NCI-H187 treated with DMSO at 0.1 percent for 48 hours (cell line): ENCODE data around the gene AGO3.
"Not testable (repeated sequence)": the region's sequence is repeated elsewhere in the genome, so short reads cannot be mapped to it uniquely, and the experiment has no call there.

Experiments used
- DNase-seq: peaks from one replicate; lab custom pipeline; 2025; lab: John Stamatoyannopoulos, UW

Gene AGO3

DNA sequence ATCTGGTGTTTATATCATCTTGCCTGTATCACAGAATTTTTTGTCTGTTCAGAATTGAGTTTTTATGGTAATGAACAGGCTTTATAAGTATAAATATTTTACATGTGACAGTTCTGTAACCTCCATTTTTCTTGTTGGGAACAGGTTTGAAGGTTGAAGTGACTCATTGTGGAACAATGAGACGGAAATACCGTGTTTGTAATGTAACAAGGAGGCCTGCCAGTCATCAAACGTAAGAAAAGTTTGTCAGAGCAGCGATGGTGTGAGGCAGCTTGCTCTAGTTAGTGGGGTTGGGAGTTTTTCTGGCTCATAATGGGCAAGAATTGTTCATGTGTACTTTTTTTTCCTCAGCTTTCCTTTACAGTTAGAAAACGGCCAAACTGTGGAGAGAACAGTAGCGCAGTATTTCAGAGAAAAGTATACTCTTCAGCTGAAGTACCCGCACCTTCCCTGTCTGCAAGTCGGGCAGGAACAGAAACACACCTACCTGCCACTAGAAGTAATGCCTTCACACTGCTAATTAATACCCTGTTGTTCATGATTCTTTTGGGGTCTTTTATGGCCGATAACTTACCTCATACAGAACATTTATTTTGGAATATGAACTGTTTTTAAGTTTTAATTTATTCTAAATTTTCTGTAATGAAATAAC, 77.8 kb downstream of the AGO3 start:
- no peak for DNase-seq

- DNase-seq, result no peak
These were observed 83.9 kb downstream of the AGO3 start for GRCh38 chr1:36014722-36015220.

DNA sequence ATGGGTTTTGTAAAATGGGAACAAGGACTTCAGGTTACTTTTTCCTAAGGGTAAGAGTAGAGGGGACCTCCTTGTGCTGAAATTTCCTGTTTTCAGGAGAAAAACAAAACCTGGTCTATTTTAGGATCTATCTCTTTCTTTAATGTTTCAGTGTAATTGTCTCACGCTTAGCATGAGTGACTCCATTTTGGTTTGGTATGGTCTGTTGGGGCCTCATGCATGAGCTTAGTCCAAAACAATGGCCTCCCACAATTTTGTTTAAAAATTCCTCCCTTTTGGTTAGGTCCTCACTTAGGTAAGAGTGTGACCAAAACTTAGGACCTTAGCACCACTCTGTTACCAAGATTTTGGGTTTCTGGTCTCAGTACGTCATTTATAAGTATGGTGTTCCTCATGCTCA, 85.8 kb downstream of the AGO3 start:
- DNase-seq, result no peak

- DNase-seq, result no peak
These were observed 92.3 kb downstream of the AGO3 start for GRCh38 chr1:36023098-36023769.

DNA sequence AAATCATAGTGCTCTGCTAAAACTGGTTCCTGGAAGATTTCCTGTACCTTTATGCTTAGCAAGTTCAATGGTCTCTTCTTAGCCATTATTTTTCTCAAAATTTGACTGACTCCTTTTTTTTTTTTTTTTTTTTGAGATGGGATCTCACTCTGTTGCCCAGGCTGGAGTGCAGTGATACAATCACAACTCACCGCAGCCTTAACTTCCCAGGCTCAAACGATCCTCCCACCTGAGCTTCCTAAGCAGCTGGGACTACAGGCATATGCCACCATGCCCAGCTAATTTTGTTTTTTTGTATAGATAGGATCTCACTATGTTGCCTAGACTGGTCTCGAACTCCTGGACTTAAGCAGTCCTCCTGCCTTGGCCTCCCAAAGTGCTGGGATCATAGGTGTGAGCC, 93.1 kb downstream of the AGO3 start:
- not testable (repeated sequence) for DNase-seq

DNA sequence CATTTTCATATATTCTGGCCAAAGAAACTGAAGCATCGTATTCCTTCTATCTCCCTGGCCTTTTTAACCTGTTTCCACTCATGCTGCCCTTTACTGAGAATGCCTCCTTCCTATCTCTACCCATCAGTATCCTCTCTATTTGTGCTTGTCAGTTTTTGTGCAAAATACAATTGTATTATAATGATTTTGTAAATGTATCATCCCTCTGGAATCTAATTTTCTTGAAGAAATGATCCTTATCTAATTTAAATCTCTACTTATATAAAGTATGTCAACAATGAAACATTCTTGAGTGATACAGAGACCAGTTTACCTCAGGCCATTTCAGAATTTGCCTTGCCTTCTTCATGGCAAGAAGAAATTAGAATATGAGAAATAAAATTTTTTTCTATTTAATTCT, 93.9 kb downstream of the AGO3 start:
- DNase-seq, result no peak

GRCh38 chr1:36027766-36028165, 96.9 kb downstream of the AGO3 start:
- no peak for DNase-seq

DNA sequence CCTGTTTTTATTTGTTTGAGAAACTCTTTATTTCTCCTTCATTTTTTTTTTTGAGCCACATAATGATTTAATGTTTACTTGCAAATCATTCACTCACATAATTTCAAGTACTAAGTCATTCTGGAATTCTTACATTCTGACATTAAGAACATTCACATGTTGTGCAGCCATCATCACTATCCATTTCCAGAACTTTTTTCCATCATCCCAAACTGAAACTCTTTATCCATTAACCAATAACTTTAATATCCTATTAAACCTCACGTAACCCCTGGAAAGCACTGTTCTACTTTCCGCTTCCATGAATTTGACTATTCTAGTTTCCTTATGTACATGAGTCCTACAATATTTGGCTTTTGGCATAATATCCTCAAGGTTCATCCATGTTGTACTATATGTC, 100.5 kb downstream of the AGO3 start:
- DNase-seq, result no peak

- no peak for DNase-seq
These were observed 103.8 kb downstream of the AGO3 start for GRCh38 chr1:36034692-36035091.

GRCh38 chr1:36035154-36035553, 104.2 kb downstream of the AGO3 start:
- DNase-seq, result no peak

DNA sequence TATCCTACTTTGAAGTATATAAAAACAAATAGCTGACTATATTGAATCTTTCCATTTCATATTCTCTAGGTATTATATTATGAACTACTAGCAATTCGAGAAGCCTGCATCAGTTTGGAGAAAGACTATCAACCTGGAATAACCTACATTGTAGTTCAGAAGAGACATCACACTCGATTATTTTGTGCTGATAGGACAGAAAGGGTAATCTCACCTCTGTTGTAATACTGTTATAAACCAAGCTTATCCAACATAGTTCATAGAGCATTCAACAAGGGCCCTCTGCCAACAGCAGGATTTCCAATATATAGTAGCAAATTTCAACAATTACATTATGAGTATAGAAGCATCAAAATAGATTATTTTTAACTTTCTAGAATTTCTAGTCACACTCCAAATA, 109.3 kb downstream of the AGO3 start:
- no peak for DNase-seq

DNA sequence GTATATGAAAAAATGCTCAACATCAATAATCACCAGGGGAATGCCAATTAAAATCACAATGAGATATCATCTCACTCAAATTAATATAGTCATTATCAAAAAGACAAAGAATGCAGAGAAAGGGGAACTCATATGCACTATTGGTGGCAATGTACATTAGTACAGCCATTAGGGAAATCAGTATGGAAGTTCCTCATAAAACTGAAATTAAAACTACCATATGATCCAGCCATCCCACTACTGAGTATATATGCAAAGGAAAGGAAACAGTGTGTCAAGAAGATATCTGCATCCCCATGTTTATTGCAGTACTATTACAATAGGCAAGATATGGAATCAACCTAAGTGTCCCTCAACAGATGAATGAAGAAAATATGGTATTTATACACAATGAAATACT, 120.9 kb downstream of the AGO3 start:
- no peak for DNase-seq

GRCh38 chr1:36053978-36054377, 123.1 kb downstream of the AGO3 start:
- DNase-seq, result no peak

DNA sequence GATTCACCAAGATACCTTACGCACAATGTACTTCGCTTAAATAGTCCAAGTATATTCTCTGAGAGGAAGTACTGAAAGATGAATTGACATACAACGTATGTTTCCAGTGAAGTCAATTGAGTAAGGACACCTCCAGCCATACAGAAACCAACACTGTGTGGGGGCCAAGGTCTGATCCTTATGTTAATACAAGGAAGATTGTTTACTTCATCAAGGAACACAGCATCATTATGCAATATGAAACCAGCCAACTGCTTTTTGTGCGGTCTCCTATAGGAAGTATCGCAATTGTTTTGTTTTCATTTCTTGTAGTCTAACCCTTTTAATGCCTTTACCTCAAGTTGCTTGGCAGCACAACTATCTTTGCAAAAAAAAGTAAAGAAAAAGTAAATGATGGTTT, 124.8 kb downstream of the AGO3 start:
- no peak for DNase-seq

- DNase-seq, result no peak
These were observed 131.4 kb downstream of the AGO3 start for GRCh38 chr1:36062315-36062714.

DNA sequence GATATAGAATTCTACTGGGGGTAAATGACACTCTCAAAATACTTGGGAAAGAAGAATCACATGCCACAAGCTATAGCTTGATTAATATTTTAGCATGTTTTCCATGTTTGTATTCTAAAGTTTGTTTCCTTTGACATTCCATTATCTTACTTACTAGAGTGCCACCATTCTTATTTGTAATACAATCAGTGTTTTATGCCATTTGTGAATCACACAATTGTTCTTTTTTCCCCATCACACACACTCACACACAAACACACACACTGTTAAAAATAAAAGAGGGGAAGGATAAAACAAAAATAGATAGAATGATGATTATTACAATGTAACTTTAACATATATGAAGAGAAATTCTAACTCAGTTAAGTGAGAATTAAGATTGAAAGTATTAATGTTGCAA, 137.0 kb downstream of the AGO3 start:
- DNase-seq, result no peak

DNA sequence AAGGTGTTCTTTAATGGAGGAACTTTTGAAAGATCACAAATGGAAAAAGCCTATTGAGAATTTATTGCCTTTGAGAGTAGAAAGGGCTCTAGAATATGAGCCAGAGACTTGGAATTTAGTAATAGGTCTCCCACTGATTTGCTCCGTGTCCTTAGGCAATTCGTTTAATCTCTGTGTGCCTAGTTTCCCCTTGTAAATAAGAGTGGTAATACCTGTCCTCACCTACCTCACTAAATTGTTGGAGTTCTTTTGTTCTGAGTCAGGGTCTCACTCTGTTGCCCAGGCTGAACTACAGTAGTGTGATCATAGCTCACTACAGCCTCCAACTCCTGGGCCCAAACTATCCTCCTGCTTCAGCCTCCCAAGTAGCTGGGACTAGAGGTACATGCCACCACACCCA, 138.0 kb downstream of the AGO3 start:
- no peak for DNase-seq

DNA sequence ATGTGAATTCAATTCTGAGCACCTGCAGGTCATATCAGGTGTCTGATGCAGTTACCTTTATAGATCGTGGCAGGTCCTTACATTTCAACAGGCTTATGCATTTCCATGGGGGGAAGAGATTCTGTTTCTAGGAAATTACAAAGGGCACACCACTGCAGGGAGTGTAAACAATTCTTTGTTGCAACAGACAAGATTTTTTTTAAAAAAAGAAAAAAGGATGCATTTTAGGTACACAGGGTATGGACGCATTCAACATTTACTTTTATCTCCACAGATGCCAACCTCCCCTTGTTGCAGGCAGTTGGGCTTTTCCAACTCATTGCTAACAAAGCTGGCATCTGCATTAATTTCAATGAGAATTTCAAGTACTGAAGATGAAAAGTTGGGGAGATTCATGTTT, 139.4 kb downstream of the AGO3 start:
- DNase-seq, result peak; percentile 58

DNA sequence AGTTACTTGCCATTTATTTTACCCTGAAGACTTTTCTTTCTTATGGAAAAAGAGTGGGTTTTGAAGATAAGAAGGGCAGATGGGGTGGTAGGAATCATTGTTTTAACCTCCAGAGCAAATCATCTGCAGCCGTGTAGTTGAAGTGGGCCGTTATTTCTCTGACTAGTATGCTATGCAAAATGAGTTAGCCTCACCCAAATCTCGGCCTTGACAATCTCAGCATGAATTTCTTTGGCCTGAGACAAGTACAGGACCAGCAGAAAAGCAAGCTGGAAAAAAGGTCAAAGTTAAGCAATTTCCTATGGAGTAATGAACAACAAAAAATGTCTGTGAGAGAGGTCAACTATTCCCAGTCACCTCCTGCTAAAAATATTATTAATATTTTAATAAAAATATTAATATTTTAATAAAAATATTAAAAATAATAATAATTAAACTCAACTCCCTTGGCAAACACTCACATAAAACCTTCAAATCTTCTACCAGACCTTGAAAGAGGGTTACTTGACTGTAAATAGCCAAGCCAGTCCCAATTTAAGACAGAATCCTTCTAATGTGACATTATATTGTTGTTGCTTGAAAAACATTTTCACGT, 146.2 kb downstream of the AGO3 start:
- no peak for DNase-seq

DNA sequence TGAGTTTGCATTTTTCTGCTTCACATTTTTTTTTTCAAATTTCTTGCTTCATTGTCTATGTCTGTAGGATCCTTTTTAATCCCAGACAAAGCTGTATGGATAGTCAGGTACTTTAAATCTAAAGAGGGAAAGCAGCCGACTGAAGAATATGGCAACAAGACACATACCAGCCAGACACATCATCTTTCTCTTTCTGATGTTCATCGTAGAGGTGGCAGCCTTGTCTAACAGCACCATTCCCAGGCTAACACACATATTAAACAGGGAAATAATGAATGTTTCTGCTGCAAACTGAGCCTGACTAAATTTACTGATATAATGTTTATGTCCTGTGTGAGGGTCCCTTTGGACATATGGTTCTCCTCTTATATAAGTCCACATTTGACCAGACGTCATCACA, 149.3 kb downstream of the AGO3 start:
- no peak for DNase-seq

DNA sequence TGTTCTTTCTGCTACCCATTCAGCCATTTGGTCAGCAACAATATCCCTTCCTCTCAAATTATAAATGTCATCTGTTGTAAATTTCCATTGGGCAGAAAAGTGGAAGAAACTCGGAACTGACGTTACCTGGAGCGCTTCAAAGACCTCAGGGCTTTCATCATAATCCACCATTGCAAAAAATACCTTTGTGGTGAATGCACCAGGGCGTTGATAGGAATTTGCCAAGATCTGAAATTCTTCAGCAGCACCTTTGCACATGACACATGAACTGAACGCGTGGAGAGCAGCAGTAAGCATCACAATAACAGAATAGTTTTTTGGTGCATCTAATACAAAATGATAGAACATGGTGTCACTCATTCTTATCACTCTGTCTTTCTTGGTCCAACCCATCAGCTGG, 149.9 kb downstream of the AGO3 start:
- DNase-seq, result no peak

DNA sequence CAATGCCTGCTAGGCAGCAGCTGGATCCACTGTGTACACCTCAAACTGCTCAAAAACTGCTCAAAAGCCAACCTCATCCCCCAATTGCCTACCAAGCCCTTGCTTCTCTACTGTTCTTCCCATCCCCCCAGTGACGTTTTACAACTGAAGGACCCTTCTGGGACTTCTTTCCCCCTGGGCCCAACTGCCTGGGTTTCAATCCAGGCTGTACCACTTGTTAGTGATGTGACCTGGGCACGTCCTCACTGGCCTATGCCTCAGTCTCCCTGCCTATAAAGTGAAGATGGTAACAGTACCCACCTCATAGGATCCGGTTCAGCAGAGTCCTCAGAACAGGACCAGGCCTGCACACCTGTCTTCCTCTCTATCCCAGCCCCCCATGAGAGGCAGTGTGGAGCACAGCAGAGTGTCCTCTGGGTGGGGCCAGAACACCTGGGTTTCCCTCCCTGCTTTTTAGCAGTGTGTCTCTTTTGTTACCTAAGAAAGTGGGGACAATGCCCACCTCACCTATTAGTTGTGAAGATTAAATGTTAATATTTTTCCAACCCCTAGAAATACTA, 151.1 kb downstream of the AGO3 start:
- no peak for DNase-seq

DNA sequence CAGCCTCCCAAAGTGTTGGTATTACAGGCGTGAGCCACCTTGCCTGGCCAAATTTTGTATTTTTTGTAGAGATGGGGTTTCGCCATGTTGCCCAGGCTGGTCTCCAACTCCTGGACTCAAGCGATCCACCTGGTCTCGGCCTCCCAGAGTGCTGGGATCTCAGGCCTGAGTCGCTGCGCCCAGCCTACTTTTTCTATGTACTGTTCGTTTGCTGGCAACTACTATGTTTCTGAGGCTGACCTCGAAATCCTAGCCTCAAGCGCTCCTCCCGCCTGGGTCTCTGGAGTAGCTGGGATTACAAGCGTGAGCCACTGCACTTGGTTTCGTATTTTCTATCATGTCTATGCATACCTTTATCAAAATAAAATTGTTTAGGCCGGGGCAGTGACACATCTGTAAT, 152.3 kb downstream of the AGO3 start:
- DNase-seq, result no peak
